Spleen (tissue), 11 donors: ENCODE data around the gene ENO2. TPM values are rescaled to one million over a fixed set of nuclear protein-coding genes. Genes with fewer than 3 reads are reported as not detected.
A peak's percentile ranks its signal among the peaks of the same experiment; 100 is the strongest.

ENCODE experiments used
- DNase-seq: peaks from one replicate; pipeline ENCODE4 v3.0.0-alpha.2; 2020
- H3K27ac ChIP-seq, 8 donors: fragments of 200-600 bp; sonication (generic) in 7 of 8; 1 replicate in 4 of 8; 2 replicates in 4 of 8; pipeline versions ENCODE4 v1.5.0 to v1.8.0; 2016 to 2021; ENCODE audit warnings: inconsistent platforms in 4 of 8, mild to moderate bottlenecking in 4 of 8, moderate library complexity in 1 of 8
- H3K27me3 ChIP-seq, 7 donors: fragments of 200-600 bp; sonication (generic) in 6 of 7; replicated peaks in 1 of 7; 1 replicate in 4 of 7; 2 replicates in 3 of 7; pipeline versions ENCODE4 v1.5.0 to v1.8.0; 2016 to 2021; ENCODE audit warnings: inconsistent platforms in 3 of 7, mild to moderate bottlenecking in 1 of 7
- H3K36me3 ChIP-seq, 6 donors: fragments of 200-600 bp; sonication (generic) in 5 of 6; 1 replicate in 4 of 6; 2 replicates in 2 of 6; pipeline versions ENCODE4 v1.5.0 to v1.8.0; 2016 to 2021; ENCODE audit warnings: inconsistent platforms in 2 of 6
- H3K4me1 ChIP-seq, 6 donors: fragments of 200-600 bp; sonication (generic) in 5 of 6; 1 replicate in 3 of 6; 2 replicates in 3 of 6; pipeline versions ENCODE4 v1.5.0 to v1.8.0; 2016 to 2021; ENCODE audit warnings: inconsistent platforms in 3 of 6
- H3K4me3 ChIP-seq, 8 donors: fragments of 200-600 bp; sonication (generic) in 7 of 8; 1 replicate in 4 of 8; 2 replicates in 4 of 8; pipeline versions ENCODE4 v1.5.0 to v1.8.0; 2016 to 2021; ENCODE audit warnings: inconsistent platforms in 4 of 8, mild to moderate bottlenecking in 4 of 8, moderate library complexity in 2 of 8
- H3K9me3 ChIP-seq, 8 donors: fragments of 200-600 bp; sonication (generic) in 7 of 8; 1 replicate in 4 of 8; 2 replicates in 4 of 8; pipeline versions ENCODE4 v1.5.0 to v1.8.0; 2016 to 2021; ENCODE audit warnings: inconsistent platforms in 4 of 8
- POLR2A ChIP-seq, 3 donors: fragments of 450-650 bp; IDR thresholded peaks; one replicate each; pipeline ENCODE4 v1.5.1; 2017; ENCODE audit warnings: antibody characterized with exemption in 3 of 3, mild to moderate bottlenecking in 1 of 3
- POLR2AphosphoS5 ChIP-seq, 3 donors: sonication (generic); formaldehyde crosslinking; IDR thresholded peaks; one replicate each; pipeline ENCODE4 v1.5.1; 2017; ENCODE audit warnings: antibody characterized with exemption in 3 of 3
- WGBS, 5 donors: extraction: QIAGEN DNeasy Blood & Tissue Kit in 3 of 5; methylation state at CpG; one replicate each; pipeline versions ENCODE4 v1.1.5 to v1.1.7; 2013 to 2018; 5-methylcytosine and 5-hydroxymethylcytosine counted together
- intact Hi-C: fragments of 100-400 bp; cut with DNase I; formaldehyde crosslinking; loops from one replicate; pipeline ENCODE4 v1.15.0; 2023; ENCODE audit warnings: low total_unique reads
- polyA plus RNA-seq, 3 donors: library from polyadenylated mRNA; stranded (reverse); fragments of 200-250 nt; gene quantifications; one replicate each; pipeline ENCODE4 v1.2.1, GENCODE V29; 2013
- total RNA-seq, 7 donors: library from RNA; depleted of rRNA in 3 of 7; stranded (reverse); fragments of >200 nt in 3 of 7; fragmentation: NEBNext Ultra II Directional in 4 of 7; extraction: Animal tissue kit (Norgen Biotek cat#: 25700) in 4 of 7; gene quantifications; one replicate each; pipeline versions ENCODE4 v1.1.0 to v1.2.1, GENCODE V29; 2016 to 2021
- TF ChIP-seq, protein P1 (sequence below), 11 experiments: fragments of 200-600 bp in 7 of 11; fragments of 450-650 bp in 4 of 11; sonication (generic) in 4 of 11; IDR thresholded peaks in 8 of 11; conservative IDR thresholded peaks in 3 of 11; 1 replicate in 7 of 11; 2 replicates in 4 of 11; pipeline versions ENCODE4 v1.4.0 to v1.8.0; 2016 to 2021; ENCODE audit warnings: antibody characterized with exemption in 11 of 11, inconsistent platforms in 4 of 11, mild to moderate bottlenecking in 1 of 11
- donor health status: healthy with polysubstance abuse.
- donor health status: DM: no; HTN: no; CAD: no; lungs with moderate emphysema.
- donor health status: DM: no; HTN: no; CAD: no.
- donor health status: Bipolar disorder and iron deficiency.
- donor health status: healthy.
- donor health status: DM: no; HTN: no; CAD: no.
- donor health status: DM: yes; HTN: yes; CAD: no.

ENO2 gene
- total and polyA plus RNA-seq, 10 donors, result 7.6 to 41.3 (median 26.5) TPM

DNA sequence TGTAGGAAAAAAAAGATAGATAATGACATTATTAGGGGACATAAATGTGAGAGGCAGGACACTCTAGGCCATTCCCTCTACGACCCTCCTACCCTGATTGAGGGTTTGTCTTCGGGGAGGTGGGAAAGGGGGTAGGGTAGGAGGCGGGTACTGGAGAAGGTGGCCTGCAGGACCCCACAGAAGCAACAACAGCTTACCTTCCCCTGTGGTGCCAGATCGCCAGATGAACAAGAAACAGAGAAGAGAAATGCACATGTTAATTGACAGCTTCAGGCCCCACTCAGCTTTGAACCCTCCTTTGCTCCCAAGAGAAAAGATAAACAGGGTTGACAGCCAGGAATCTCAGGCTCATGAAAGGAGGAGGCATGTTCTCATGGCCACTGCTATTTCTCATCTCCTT is 51.3 kb downstream of the ENO2 start:
- Histone ChIP-seq H3K4me1 (peaks cover 37 to 87% (median 64%) of the 10 kb centered on the region in 6 donors), H3K27ac (peak overlapping the region in 7 of 8 donors; percentile 14 to 99 (median 82)), H3K36me3 (peaks cover 2 to 59% (median 44%) of the 10 kb centered on the region in 6 donors), H3K27me3 (no peaks in the 10 kb centered on the region), H3K9me3 (no peaks in the 10 kb centered on the region), H3K4me3 (no peak overlapping the region)
- intact Hi-C loops, result loop anchor here (10.0 kb wide), 1 partner anchor 101 kb away; the partner anchor contains the start of gene TPI1
- DNase-seq, result no peak
- TF ChIP-seq POLR2AphosphoS5 (IDR thresholded peaks at IDR 0.05) (no peak), POLR2A (IDR thresholded peaks at IDR 0.05) (no peak)
- TF ChIP-seq, protein P1, sequence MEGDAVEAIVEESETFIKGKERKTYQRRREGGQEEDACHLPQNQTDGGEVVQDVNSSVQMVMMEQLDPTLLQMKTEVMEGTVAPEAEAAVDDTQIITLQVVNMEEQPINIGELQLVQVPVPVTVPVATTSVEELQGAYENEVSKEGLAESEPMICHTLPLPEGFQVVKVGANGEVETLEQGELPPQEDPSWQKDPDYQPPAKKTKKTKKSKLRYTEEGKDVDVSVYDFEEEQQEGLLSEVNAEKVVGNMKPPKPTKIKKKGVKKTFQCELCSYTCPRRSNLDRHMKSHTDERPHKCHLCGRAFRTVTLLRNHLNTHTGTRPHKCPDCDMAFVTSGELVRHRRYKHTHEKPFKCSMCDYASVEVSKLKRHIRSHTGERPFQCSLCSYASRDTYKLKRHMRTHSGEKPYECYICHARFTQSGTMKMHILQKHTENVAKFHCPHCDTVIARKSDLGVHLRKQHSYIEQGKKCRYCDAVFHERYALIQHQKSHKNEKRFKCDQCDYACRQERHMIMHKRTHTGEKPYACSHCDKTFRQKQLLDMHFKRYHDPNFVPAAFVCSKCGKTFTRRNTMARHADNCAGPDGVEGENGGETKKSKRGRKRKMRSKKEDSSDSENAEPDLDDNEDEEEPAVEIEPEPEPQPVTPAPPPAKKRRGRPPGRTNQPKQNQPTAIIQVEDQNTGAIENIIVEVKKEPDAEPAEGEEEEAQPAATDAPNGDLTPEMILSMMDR (IDR thresholded peaks at IDR 0.05 in 8 of 11, conservative IDR thresholded peaks at IDR 0.05 in 3 of 11), result no peak
- WGBS, 5 donors, result 77 to 89% (median 89%) methylated on average over 4 of the region's 4 CpGs

DNA sequence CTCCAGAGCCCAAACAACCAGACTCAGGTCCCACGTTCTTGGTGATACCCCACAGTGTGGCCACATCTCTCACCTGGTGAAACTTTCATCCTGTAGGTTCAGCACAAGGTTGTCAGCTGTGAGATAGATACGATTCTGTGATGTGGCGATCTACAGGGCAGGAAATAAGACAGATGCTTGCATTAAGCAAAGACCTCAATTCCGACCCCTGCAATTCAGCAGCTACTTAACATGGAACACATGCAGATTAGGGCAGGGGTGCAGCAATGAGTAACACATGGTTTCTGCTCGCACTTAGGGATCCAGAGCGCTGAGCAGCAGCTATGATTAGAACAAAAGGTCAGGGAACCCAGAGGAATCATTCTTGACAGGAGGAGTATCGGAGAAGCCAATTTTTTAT is 52.0 kb downstream of the ENO2 start:
- WGBS, 5 donors, result 82 to 91% (median 90%) methylated on average over 7 of the region's 7 CpGs
- intact Hi-C loops, result loop anchor here (10.0 kb wide), 1 partner anchor 102 kb away; the partner anchor contains the start of gene TPI1
- H3K4me3 ChIP-seq, result no peak overlapping the region
- H3K27me3 ChIP-seq, result no peaks in the 10 kb centered on the region
- DNase-seq, result no peak
- H3K9me3 ChIP-seq, result no peaks in the 10 kb centered on the region
- no peak overlapping the region for H3K27ac ChIP-seq
- H3K36me3 ChIP-seq, result peaks cover 2 to 52% (median 39%) of the 10 kb centered on the region in 6 donors
- peaks cover 32 to 84% (median 60%) of the 10 kb centered on the region in 6 donors for H3K4me1 ChIP-seq
- TF ChIP-seq POLR2AphosphoS5 (IDR thresholded peaks at IDR 0.05) (no peak), POLR2A (IDR thresholded peaks at IDR 0.05) (no peak)
- TF ChIP-seq, protein P1 (IDR thresholded peaks at IDR 0.05 in 8 of 11, conservative IDR thresholded peaks at IDR 0.05 in 3 of 11), result no peak

DNA sequence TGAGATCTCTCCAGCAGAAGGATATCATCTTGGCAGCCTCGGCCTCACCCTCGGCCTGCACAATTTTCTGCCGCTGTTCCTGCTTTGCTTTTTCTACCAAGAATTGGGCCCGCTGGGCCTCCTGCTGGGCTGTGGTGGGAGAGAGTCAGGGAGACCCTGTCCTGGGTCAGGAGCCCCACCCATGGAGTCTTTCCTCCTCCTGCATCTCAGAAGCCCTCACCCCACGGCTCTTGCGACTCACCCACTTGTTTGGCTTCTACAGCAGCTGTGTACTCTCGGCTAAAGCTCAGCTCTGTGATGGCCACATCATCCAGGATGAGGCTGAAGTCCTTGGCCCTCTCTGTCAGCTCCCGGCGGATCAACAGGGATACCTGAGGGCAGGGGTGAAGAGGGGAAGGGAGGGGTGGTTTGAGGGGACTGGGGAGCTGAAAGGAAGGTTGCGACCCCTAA is 53.3 kb downstream of the ENO2 start:
- H3K4me3 ChIP-seq, result no peak overlapping the region
- peaks cover 24 to 84% (median 60%) of the 10 kb centered on the region in 6 donors for H3K4me1 ChIP-seq
- intact Hi-C loops, result loop anchor here (10.0 kb wide), 1 partner anchor 103 kb away; the partner anchor contains the start of gene TPI1
- TF ChIP-seq POLR2AphosphoS5 (IDR thresholded peaks at IDR 0.05) (no peak), POLR2A (IDR thresholded peaks at IDR 0.05) (no peak)
- TF ChIP-seq, protein P1 (IDR thresholded peaks at IDR 0.05 in 8 of 11, conservative IDR thresholded peaks at IDR 0.05 in 3 of 11), result no peak
- no peaks in the 10 kb centered on the region for H3K27me3 ChIP-seq
- H3K36me3 ChIP-seq, result peaks cover 2 to 55% (median 39%) of the 10 kb centered on the region in 6 donors
- DNase-seq, result no peak
- WGBS, 5 donors, result 89 to 94% (median 93%) methylated on average over 7 to 10 of the region's 10 CpGs
- H3K9me3 ChIP-seq, result no peaks in the 10 kb centered on the region
- peak overlapping the region in 1 of 8 donors; percentile 14 for H3K27ac ChIP-seq

DNA sequence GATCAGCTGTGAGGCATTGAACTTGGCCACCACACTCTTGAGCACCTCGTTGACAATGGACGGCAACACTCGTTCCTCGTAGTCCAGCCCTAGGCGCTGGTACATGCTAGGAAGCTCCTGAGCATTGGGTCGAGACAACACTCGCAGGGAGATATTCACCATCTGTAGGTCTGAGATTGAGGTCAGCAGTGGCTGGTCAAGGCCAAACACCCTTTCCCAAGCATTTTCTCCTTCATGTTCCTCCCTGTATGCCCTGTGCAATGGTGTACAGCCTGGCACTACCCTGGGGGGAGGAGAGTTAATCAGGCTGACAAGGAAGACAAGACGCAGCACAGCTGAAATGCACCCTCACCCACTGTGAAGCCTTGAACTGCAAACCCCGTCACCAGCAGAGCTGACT is 54.0 kb downstream of the ENO2 start:
- no peak for DNase-seq
- intact Hi-C loops, result loop anchor here (10.0 kb wide), 1 partner anchor 104 kb away; the partner anchor contains the start of gene TPI1
- Histone ChIP-seq H3K4me3 (peak overlapping the region in 1 of 8 donors; percentile 80), H3K36me3 (peaks cover 2 to 61% (median 39%) of the 10 kb centered on the region in 6 donors), H3K27me3 (no peaks in the 10 kb centered on the region), H3K4me1 (peaks cover 24 to 84% (median 59%) of the 10 kb centered on the region in 6 donors), H3K9me3 (no peaks in the 10 kb centered on the region), H3K27ac (peak overlapping the region in 1 of 8 donors; percentile 94)
- TF ChIP-seq, protein P1 (IDR thresholded peaks at IDR 0.05 in 8 of 11, conservative IDR thresholded peaks at IDR 0.05 in 3 of 11), result no peak
- TF ChIP-seq POLR2AphosphoS5 (IDR thresholded peaks at IDR 0.05), result no peak
- no peak for TF ChIP-seq POLR2A (IDR thresholded peaks at IDR 0.05)
- WGBS, 5 donors, result 84 to 95% (median 91%) methylated on average over 9 of the region's 9 CpGs
